Heart right ventricle (tissue), 16 donors: ENCODE measurements around the gene LGR5. TPM values are rescaled to one million over a fixed set of nuclear protein-coding genes. Genes with fewer than 3 reads are reported as not detected.

Experiments used
- ATAC-seq, 8 donors: fragments of 200-7000 bp; cut with Tn5 transposase; one replicate each; pipeline ENCODE4 v1.9.1; 2020; ENCODE audit warnings: mild to moderate bottlenecking in 8 of 8, moderate library complexity in 8 of 8, moderate number of reproducible peaks in 1 of 8
- DNase-seq, 2 donors: peaks; one replicate each; pipeline ENCODE4 v3.0.0-alpha.2; 2020
- H3K27ac ChIP-seq, 10 donors: fragments of 200-600 bp; sonication (generic) in 2 of 10; one replicate each; pipeline versions ENCODE4 v1.5.0 to v1.8.0; 2020 to 2022; ENCODE audit warnings: mild to moderate bottlenecking in 3 of 10
- H3K27me3 ChIP-seq, 7 donors: fragments of 200-600 bp; one replicate each; pipeline ENCODE4 v1.8.0; 2021 to 2022; ENCODE audit warnings: mild to moderate bottlenecking in 2 of 7
- H3K36me3 ChIP-seq, 9 donors: fragments of 200-600 bp; sonication (generic) in 1 of 9; one replicate each; pipeline versions ENCODE4 v1.5.0 to v1.8.0; 2020 to 2022; ENCODE audit warnings: mild to moderate bottlenecking in 2 of 9
- H3K4me1 ChIP-seq, 9 donors: fragments of 200-600 bp; sonication (generic) in 1 of 9; one replicate each; pipeline versions ENCODE4 v1.5.0 to v1.8.0; 2020 to 2022; ENCODE audit warnings: mild to moderate bottlenecking in 4 of 9
- H3K4me3 ChIP-seq, 10 donors: fragments of 200-600 bp; sonication (generic) in 2 of 10; one replicate each; pipeline versions ENCODE4 v1.5.0 to v1.8.0; 2020 to 2022; ENCODE audit warnings: mild to moderate bottlenecking in 7 of 10, moderate library complexity in 2 of 10
- H3K9me3 ChIP-seq, 11 donors: fragments of 200-600 bp in 10 of 11; sonication (generic) in 2 of 11; one replicate each; pipeline versions ENCODE4 v1.5.0 to v1.8.0; 2013 to 2022; ENCODE audit warnings: mild to moderate bottlenecking in 2 of 11, control low read depth in 1 of 11, moderate library complexity in 1 of 11
- WGBS, 2 donors: extraction: QIAGEN DNeasy Blood & Tissue Kit; methylation state at CpG; one replicate each; pipeline ENCODE4 v1.1.7; 2013; ENCODE audit warnings: inconsistent platforms in 1 of 2; 5-methylcytosine and 5-hydroxymethylcytosine counted together
- intact Hi-C, 10 donors: fragments of 100-400 bp; cut with DNase I; formaldehyde crosslinking; loops; one replicate each; pipeline versions ENCODE4 v1.11.1 to v1.14.2; 2022
- polyA plus RNA-seq, 2 donors: library from polyadenylated mRNA; stranded (reverse); fragments of 200-250 nt; gene quantifications; one replicate each; pipeline ENCODE4 v1.2.3, GENCODE V29; 2013
- total RNA-seq, 10 donors: library from RNA; stranded (reverse); fragmentation: NEBNext Ultra II Directional in 3 of 10; extraction: Animal tissue kit (Norgen Biotek cat#: 25700) in 3 of 10; gene quantifications; one replicate each; pipeline versions ENCODE4 v1.2.1 to v1.2.4, GENCODE V29; 2021 to 2023
- TF ChIP-seq, protein P1 (sequence below), 9 donors: fragments of 200-600 bp; sonication (generic) in 2 of 9; IDR thresholded peaks; one replicate each; pipeline versions ENCODE4 v1.5.0 to v1.8.0; 2021 to 2022; ENCODE audit warnings: antibody characterized with exemption in 9 of 9, mild to moderate bottlenecking in 5 of 9, moderate library complexity in 1 of 9
- donor health status: Arrhythmogenic right ventricular cardiomyopathy.
- donor health status: ischemic (EF 13 %, LVEDD 7.1; RV severe dilation, severe dysfunction).
- donor health status: healthy with polysubstance abuse.
- donor health status: DM: no; HTN: yes; CAD: no.
- donor health status: DM: no; HTN: no; CAD: no.
- donor health status: ischemic (EF 25% LVEDD 6.9; RV normal size, moderate dysfunction).
- donor health status: ischemic (EF 25% LVEDD 5.7; RV mildly dilated, moderate dysfunction).
- donor health status: healthy.
- donor health status: DM: yes; HTN: yes; CAD: no.
- donor health status: Ischemic cardiomyopathy.
- donor health status: ischemic (EF 35%, LVEDD 5.7; RV mildly dilated, moderate dysfunction).
- donor health status: nonischemic (EF 11% LVEDD 7.7; RV severe dilation, severe dysfunction).
- donor health status: DM: yes; HTN: yes; CAD: no.
- donor health status: PGD.
- donor health status: ischemic (EF 29% LVEDD 5.4; RV normal size, mild dysfunction).
- donor health status: nonischemic (EF 23%, LVEDD 6.1; RV moderate dilation, normal function).

LGR5 gene
- total and polyA plus RNA-seq, 12 donors, result 0.06 to 0.37 (median 0.07) TPM; not detected in 9

DNA sequence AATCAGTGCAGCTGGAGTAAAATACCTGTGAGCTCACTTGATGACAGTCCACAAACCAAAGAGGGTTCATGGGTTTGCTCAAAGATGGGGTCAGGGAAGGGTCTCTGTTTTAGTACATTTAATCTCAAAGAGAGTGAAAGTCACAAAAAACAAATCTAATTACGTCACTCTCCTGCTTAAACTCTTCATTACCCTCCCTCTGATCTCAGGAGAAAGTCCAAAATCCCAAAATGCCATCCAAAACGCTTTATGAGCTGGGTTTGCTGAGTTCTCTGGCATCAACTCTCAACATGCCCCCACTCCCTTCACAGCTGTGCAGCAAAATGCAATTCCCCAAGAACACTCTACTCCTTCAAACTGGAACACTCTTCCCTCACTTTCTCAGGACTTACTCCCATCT, 40.4 kb upstream of the LGR5 start:
- WGBS, 2 donors, result 71 to 75% methylated on average over 2 of the region's 2 CpGs
- Histone ChIP-seq H3K36me3 (no peaks in the 10 kb centered on the region), H3K27me3 (peaks cover 0 to 6% (median 0%) of the 10 kb centered on the region in 7 donors), H3K9me3 (peaks cover 0 to 3% (median 0%) of the 10 kb centered on the region in 11 donors), H3K27ac (no peak overlapping the region), H3K4me3 (no peak overlapping the region), H3K4me1 (no peaks in the 10 kb centered on the region)
- intact Hi-C loops, result loop anchor here in 2 of 10 donors (10.0 kb wide), 2 partner anchors 454 to 664 kb away; no protein-coding TSS in a partner anchor
- TF ChIP-seq, protein P1, sequence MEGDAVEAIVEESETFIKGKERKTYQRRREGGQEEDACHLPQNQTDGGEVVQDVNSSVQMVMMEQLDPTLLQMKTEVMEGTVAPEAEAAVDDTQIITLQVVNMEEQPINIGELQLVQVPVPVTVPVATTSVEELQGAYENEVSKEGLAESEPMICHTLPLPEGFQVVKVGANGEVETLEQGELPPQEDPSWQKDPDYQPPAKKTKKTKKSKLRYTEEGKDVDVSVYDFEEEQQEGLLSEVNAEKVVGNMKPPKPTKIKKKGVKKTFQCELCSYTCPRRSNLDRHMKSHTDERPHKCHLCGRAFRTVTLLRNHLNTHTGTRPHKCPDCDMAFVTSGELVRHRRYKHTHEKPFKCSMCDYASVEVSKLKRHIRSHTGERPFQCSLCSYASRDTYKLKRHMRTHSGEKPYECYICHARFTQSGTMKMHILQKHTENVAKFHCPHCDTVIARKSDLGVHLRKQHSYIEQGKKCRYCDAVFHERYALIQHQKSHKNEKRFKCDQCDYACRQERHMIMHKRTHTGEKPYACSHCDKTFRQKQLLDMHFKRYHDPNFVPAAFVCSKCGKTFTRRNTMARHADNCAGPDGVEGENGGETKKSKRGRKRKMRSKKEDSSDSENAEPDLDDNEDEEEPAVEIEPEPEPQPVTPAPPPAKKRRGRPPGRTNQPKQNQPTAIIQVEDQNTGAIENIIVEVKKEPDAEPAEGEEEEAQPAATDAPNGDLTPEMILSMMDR (IDR thresholded peaks at IDR 0.05), result no peak
- DNase-seq, result no peak
- no peak for ATAC-seq

- intact Hi-C loops, result no loop called here
- no peak overlapping the region for H3K4me3 ChIP-seq
- 67 to 71% methylated on average over 2 of the region's 2 CpGs for WGBS, 2 donors
- DNase-seq (no peak), ATAC-seq (no peak)
- H3K27ac ChIP-seq, result no peak overlapping the region
- H3K27me3 ChIP-seq, result peaks cover 0 to 6% (median 0%) of the 10 kb centered on the region in 7 donors
- H3K36me3 ChIP-seq, result no peaks in the 10 kb centered on the region
- no peaks in the 10 kb centered on the region for H3K4me1 ChIP-seq
- H3K9me3 ChIP-seq, result peaks cover 0 to 13% (median 0%) of the 10 kb centered on the region in 11 donors
- TF ChIP-seq, protein P1 (IDR thresholded peaks at IDR 0.05), result no peak
Observed at GRCh38 chr12:71400481-71400880, 39.1 kb upstream of the LGR5 start.

- intact Hi-C loops, result no loop called here
- TF ChIP-seq, protein P1 (IDR thresholded peaks at IDR 0.05), result no peak
- H3K4me1 ChIP-seq, result no peaks in the 10 kb centered on the region
- peaks cover 0 to 6% (median 0%) of the 10 kb centered on the region in 7 donors for H3K27me3 ChIP-seq
- no peaks in the 10 kb centered on the region for H3K36me3 ChIP-seq
- DNase-seq (no peak), ATAC-seq (no peak)
- peaks cover 0 to 33% (median 5%) of the 10 kb centered on the region in 11 donors for H3K9me3 ChIP-seq
- 81 to 83% methylated on average over 1 of the region's 1 CpG for WGBS, 2 donors
- no peak overlapping the region for H3K4me3 ChIP-seq
- no peak overlapping the region for H3K27ac ChIP-seq
Observed at GRCh38 chr12:71405884-71406283, 33.7 kb upstream of the LGR5 start.

DNA sequence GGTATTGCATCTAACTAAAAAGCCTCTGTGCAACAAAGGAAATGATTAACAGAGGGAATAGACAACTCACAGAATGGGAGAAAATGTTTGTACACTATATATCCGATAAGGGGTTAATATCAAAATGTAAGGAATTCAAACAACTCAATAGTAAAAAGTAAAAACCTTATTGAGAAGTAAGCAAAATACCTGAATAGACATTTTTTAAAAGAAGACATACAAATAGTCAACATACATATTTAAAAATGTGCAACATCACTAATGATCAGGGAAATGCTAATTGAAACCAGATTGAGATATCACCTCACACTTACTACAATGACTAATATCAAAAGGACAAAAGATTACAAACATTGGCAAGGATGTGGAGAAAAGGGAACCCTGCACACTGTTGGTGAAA, 31.9 kb upstream of the LGR5 start:
- Histone ChIP-seq H3K9me3 (peaks cover 0 to 42% (median 8%) of the 10 kb centered on the region in 11 donors), H3K4me3 (no peak overlapping the region), H3K27ac (no peak overlapping the region), H3K4me1 (no peaks in the 10 kb centered on the region), H3K36me3 (no peaks in the 10 kb centered on the region), H3K27me3 (peaks cover 0 to 6% (median 0%) of the 10 kb centered on the region in 7 donors)
- no peak for DNase-seq
- no peak for ATAC-seq
- WGBS, 2 donors, result 88 to 94% methylated on average over 1 of the region's 1 CpG
- TF ChIP-seq, protein P1 (IDR thresholded peaks at IDR 0.05), result no peak
- intact Hi-C loops, result no loop called here
